Thoracic aorta (tissue), 2 donors: ENCODE data around the gene APP. TPM values are rescaled to one million over a fixed set of nuclear protein-coding genes. Genes with fewer than 3 reads are reported as not detected.

Experiments used
- ATAC-seq: fragments of 150-250 bp; one replicate; pipeline ENCODE4 v1.8.0; 2017; ENCODE audit warnings: low read depth; ENCODE audit not compliant: insufficient number of reproducible peaks, low FRiP score
- DNase-seq: peaks from one replicate; pipeline ENCODE4 v3.0.0-alpha.2; 2020; ENCODE audit warnings: low spot score
- H3K27ac ChIP-seq, 2 donors: fragments of 200-600 bp; sonication (generic); 1 replicate in 1 of 2; 2 replicates in 1 of 2; pipeline ENCODE4 v1.5.1; 2016; ENCODE audit warnings: mild to moderate bottlenecking in 2 of 2, moderate library complexity in 2 of 2
- H3K27me3 ChIP-seq: fragments of 200-600 bp; sonication (generic); replicated peaks from 2 replicates; pipeline ENCODE4 v1.6.0; 2016; ENCODE audit warnings: mild to moderate bottlenecking; ENCODE audit not compliant: insufficient read depth
- H3K36me3 ChIP-seq: fragments of 200-600 bp; sonication (generic); one replicate; pipeline ENCODE4 v1.5.1; 2016
- H3K4me1 ChIP-seq, 2 donors: fragments of 200-600 bp; sonication (generic); 1 replicate in 1 of 2; 2 replicates in 1 of 2; pipeline versions ENCODE4 v1.5.1 to v1.6.0; 2016; ENCODE audit warnings: low read depth in 2 of 2, mild to moderate bottlenecking in 1 of 2; ENCODE audit not compliant: control insufficient read depth in 1 of 2
- H3K4me3 ChIP-seq: fragments of 200-600 bp; sonication (generic); 2 replicates; pipeline ENCODE4 v1.5.1; 2016; ENCODE audit warnings: mild to moderate bottlenecking
- H3K9me3 ChIP-seq: fragments of 200-600 bp; sonication (generic); 2 replicates; pipeline ENCODE4 v1.5.1; 2016
- CTCF ChIP-seq: fragments of 200-600 bp; sonication (generic); IDR thresholded peaks from one replicate; pipeline ENCODE4 v1.5.1; 2019; ENCODE audit warnings: antibody characterized with exemption
- total RNA-seq, 2 donors: library from RNA; depleted of rRNA; stranded (reverse); fragments of >200 nt; gene quantifications; one replicate each; pipeline versions ENCODE4 v1.1.0 to v1.2.3, GENCODE V29; 2016

Gene APP
- total RNA-seq, 2 donors from 2014 or later = 342 to 468 TPM

DNA sequence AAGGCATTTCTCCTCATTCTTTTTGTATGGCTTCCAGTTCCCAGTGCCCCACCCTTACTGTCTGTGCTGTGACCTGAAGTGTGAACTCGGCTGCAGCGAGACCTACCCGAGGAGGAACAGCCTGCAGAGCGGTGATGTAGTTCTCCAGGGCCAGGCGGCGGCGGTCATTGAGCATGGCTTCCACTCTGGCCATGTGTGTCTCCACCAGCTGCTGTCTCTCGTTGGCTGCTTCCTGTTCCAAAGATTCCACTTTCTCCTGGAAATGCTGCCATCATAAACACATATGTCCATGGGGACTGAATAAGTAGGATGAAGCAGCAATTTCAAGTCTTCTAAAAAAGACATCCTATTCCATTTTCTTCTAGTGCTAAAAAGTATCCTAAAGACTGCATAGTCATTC is 195.6 kb downstream of the APP start:
- TF ChIP-seq CTCF = no peak
- H3K9me3 ChIP-seq = no peaks in the 10 kb centered on the region
- H3K27ac ChIP-seq = no peak overlapping the region
- ATAC-seq (no peak), DNase-seq (no peak)
- H3K4me1 ChIP-seq = no peaks in the 10 kb centered on the region
- H3K27me3 ChIP-seq = no peaks in the 10 kb centered on the region
- no peak overlapping the region for H3K4me3 ChIP-seq
- peaks cover 19% of the 10 kb centered on the region for H3K36me3 ChIP-seq

- ATAC-seq (no peak), DNase-seq (no peak)
- no peak for TF ChIP-seq CTCF
- H3K9me3 ChIP-seq = no peaks in the 10 kb centered on the region
- H3K4me3 ChIP-seq = no peak overlapping the region
- H3K36me3 ChIP-seq = peaks cover 15% of the 10 kb centered on the region
- peaks cover 6 to 14% of the 10 kb centered on the region in 2 donors for H3K4me1 ChIP-seq
- no peaks in the 10 kb centered on the region for H3K27me3 ChIP-seq
- no peak overlapping the region for H3K27ac ChIP-seq
These were observed 200.2 kb downstream of the APP start for GRCh38 chr21:25970254-25970930.

DNA sequence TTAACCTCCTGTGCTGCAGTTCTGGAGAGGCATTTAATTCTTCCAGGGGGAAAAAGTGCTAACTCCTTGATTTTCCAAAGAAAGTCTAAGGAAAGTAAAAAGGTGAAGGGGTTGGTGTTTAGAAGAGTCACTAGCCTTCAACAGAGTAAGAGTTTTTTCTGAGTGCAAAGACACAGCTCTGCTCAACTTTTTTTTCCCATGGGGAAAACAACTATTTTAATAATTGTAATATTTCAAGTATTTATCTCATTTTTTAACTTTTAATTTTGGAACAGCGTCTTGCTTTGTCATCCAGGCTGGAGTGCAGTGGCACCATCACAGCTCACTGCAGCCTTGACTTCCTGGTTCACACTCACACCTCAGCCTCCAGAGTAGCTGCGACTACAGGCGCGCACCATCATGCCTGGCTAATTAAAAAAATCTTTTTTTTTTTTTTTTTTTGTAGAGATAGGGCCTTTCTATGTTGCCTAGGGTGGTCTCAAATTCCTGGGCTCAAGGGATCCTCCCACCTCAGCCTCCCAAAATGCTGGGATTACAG is 202.6 kb downstream of the APP start:
- H3K4me1 ChIP-seq = peaks cover 11 to 23% of the 10 kb centered on the region in 2 donors
- peaks cover 4% of the 10 kb centered on the region for H3K36me3 ChIP-seq
- H3K27ac ChIP-seq = peak overlapping the region in 1 of 2 donors; percentile 40
- DNase-seq = no peak
- TF ChIP-seq CTCF = no peak
- ATAC-seq = no peak
- H3K9me3 ChIP-seq = no peaks in the 10 kb centered on the region
- no peaks in the 10 kb centered on the region for H3K27me3 ChIP-seq
- no peak overlapping the region for H3K4me3 ChIP-seq

GRCh38 chr21:25967181-25967900 is 203.2 kb downstream of the APP start:
- no peaks in the 10 kb centered on the region for H3K9me3 ChIP-seq
- no peaks in the 10 kb centered on the region for H3K27me3 ChIP-seq
- DNase-seq (no peak), ATAC-seq (no peak)
- H3K27ac ChIP-seq = peak overlapping the region in 1 of 2 donors; percentile 40
- TF ChIP-seq CTCF = no peak
- peaks cover 11 to 27% of the 10 kb centered on the region in 2 donors for H3K4me1 ChIP-seq
- peaks cover under 1% of the 10 kb centered on the region for H3K36me3 ChIP-seq
- no peak overlapping the region for H3K4me3 ChIP-seq

DNA sequence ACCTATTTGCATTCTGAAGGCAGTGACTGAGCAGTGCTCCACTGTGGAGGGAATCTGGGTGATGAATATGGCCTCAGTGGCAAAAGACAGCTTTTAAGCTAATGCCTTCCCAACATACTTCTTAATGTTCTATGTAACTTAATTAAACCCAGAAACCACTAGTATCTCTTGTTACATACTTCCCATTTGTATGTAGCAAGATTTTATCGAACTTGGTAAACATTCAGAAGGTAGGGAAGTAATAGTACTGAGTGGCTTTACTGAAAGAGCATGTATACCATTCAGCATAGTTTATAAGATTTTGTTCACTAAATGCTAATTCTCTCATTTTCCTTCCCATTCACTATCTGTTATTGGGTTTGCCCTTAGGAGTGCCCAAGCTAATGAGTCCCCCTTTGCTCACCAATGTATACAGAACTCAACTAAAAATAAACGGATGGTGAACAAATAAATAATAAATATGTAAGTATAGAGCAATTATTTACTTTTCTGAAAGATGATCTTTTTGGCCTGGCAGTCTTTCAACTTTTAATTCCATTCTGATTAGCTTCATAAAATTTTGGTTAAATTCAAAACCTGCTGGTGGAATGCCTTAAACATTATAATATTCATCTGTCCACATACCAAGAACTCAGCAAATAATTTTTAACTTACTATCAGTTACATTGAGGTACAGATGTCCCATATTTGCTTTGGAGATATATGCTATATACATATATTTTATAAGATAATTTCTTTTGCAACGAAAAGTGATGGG is 204.4 kb downstream of the APP start:
- Histone ChIP-seq H3K27me3 (no peaks in the 10 kb centered on the region), H3K4me1 (peaks cover 11 to 27% of the 10 kb centered on the region in 2 donors), H3K9me3 (no peaks in the 10 kb centered on the region), H3K4me3 (no peak overlapping the region), H3K27ac (no peak overlapping the region), H3K36me3 (no peaks in the 10 kb centered on the region)
- DNase-seq = no peak
- no peak for TF ChIP-seq CTCF
- ATAC-seq = no peak
